ENCODE results near the gene MERTK.
A peak's percentile ranks its signal among the peaks of the same experiment; 100 is the strongest.
"Not testable (repeated sequence)": the region's sequence is repeated elsewhere in the genome, so short reads cannot be mapped to it uniquely, and the experiment has no call there.

The MERTK gene

GRCh38 chr2:111897924-111898702, at the start of gene MERTK:
Gene MERTK, plus strand, starts transcription at chr2:111898607. Its CDS starts 129 bp downstream, at chr2:111898736.
- DNase-seq (ENCODE audit: low spot score), result peak; percentile 77

- DNase-seq (ENCODE audit: low spot score), result not testable (repeated sequence)
These were observed 47.8 kb upstream of the MERTK start for GRCh38 chr2:111850646-111851045.

GRCh38 chr2:111852544-111852943, 45.9 kb upstream of the MERTK start:
- DNase-seq (ENCODE audit: low spot score), result not testable (repeated sequence)

- not testable (repeated sequence) for DNase-seq (ENCODE audit: low spot score)
These were observed 38.4 kb upstream of the MERTK start for GRCh38 chr2:111860005-111860404.

- DNase-seq (ENCODE audit: low spot score), result not testable (repeated sequence)
These were observed 33.3 kb upstream of the MERTK start for GRCh38 chr2:111865124-111865523.

- DNase-seq (ENCODE audit: low spot score), result not testable (repeated sequence)
These were observed 25.6 kb upstream of the MERTK start for GRCh38 chr2:111872806-111873205.

- peak; percentile 81 for DNase-seq (ENCODE audit: low spot score)
These were observed 14.5 kb upstream of the MERTK start, which contains the start of gene ANAPC1 for GRCh38 chr2:111883661-111884591. Gene ANAPC1, minus strand, starts transcription at chr2:111884193. Its CDS starts 3,368 bp downstream, at chr2:111880825.

- no peak for DNase-seq (ENCODE audit: low spot score)
These were observed 13.8 kb upstream of the MERTK start for GRCh38 chr2:111884592-111884964.

GRCh38 chr2:111896024-111896423, 2.4 kb upstream of the MERTK start:
- DNase-seq (ENCODE audit: low spot score), result no peak

GRCh38 chr2:111896576-111896975, 1.8 kb upstream of the MERTK start:
- DNase-seq (ENCODE audit: low spot score), result no peak

GRCh38 chr2:111897630-111897923, 830 bp upstream of the MERTK start:
- DNase-seq (ENCODE audit: low spot score), result no peak

GRCh38 chr2:111898703-111899514, 502 bp downstream of the MERTK start:
- DNase-seq (ENCODE audit: low spot score), result no peak

GRCh38 chr2:111900859-111901258, 2.5 kb downstream of the MERTK start:
- peak; percentile 63 for DNase-seq (ENCODE audit: low spot score)

- DNase-seq (ENCODE audit: low spot score), result peak; percentile 74
These were observed 5.1 kb downstream of the MERTK start for GRCh38 chr2:111903516-111903915.

- peak; percentile 77 for DNase-seq (ENCODE audit: low spot score)
These were observed 5.6 kb downstream of the MERTK start for GRCh38 chr2:111903930-111904439.

GRCh38 chr2:111904726-111905474, 6.5 kb downstream of the MERTK start:
- DNase-seq (ENCODE audit: low spot score), result no peak

GRCh38 chr2:111905475-111905869, 7.1 kb downstream of the MERTK start:
- DNase-seq (ENCODE audit: low spot score), result not testable (repeated sequence)

GRCh38 chr2:111905990-111906735, 7.8 kb downstream of the MERTK start:
- DNase-seq (ENCODE audit: low spot score), result peak; percentile 75

- DNase-seq (ENCODE audit: low spot score), result no peak
These were observed 10.2 kb downstream of the MERTK start for GRCh38 chr2:111908578-111908977.

GRCh38 chr2:111909079-111909478, 10.7 kb downstream of the MERTK start:
- DNase-seq (ENCODE audit: low spot score), result no peak
